ENCODE results near the gene ANP32B.

GRCh38 chr9:97983589-97984187, 547 bp downstream of the ANP32B start:
- no peak for TF ChIP-seq ZNF274 (IDR thresholded peaks at IDR 0.05; ENCODE audit: low read depth, low read length)
- no peak for TF ChIP-seq YY1 (IDR thresholded peaks at IDR 0.05; ENCODE audit: insufficient read depth, insufficient read length)

Data from NT2/D1 (cell line).